Esophagus squamous epithelium (tissue), 4 donors: Measurements from ENCODE around the gene CDH8.

Experiments used
- CTCF ChIP-seq, 6 experiments: fragments of 450-650 bp in 4 of 6; fragments of 200-600 bp in 2 of 6; sonication (generic) in 2 of 6; IDR thresholded peaks; one replicate each; pipeline ENCODE4 v1.5.1; 2016 to 2019; ENCODE audit warnings: antibody characterized with exemption in 6 of 6, mild to moderate bottlenecking in 4 of 6, moderate library complexity in 4 of 6
- POLR2A ChIP-seq, 4 donors: fragments of 450-650 bp; IDR thresholded peaks; one replicate each; pipeline ENCODE4 v1.6.1; 2017; ENCODE audit warnings: antibody characterized with exemption in 4 of 4, mild to moderate bottlenecking in 4 of 4, moderate library complexity in 3 of 4

- TF ChIP-seq POLR2A (IDR thresholded peaks at IDR 0.05) (no peak), CTCF (IDR thresholded peaks at IDR 0.05) (no peak)
These were observed 23.3 kb upstream of the CDH8 start for GRCh38 chr16:62059527-62059926.
